GM12878 (cell line): ENCODE results near the gene SIM2.

ENCODE experiments used
- CBX3 ChIP-seq: fragments of 200-600 bp; sonication (generic); IDR thresholded peaks from 2 replicates; pipeline ENCODE4 v1.6.1; 2016; ENCODE audit warnings: low read depth, borderline replicate concordance
- CBX5 ChIP-seq: sonication (generic); IDR thresholded peaks from 2 replicates; pipeline ENCODE4 v1.6.1; 2016; ENCODE audit warnings: low read depth, moderate library complexity, mild to moderate bottlenecking, inconsistent platforms
- CEBPB ChIP-seq, 2 experiments: fragments of 150-350 bp in 1 of 2; IDR thresholded peaks; 2 replicates each; pipeline ENCODE4 v1.6.1; 2012 to 2014; ENCODE audit warnings: low read depth in 2 of 2, low read length in 2 of 2, borderline replicate concordance in 1 of 2, inconsistent platforms in 1 of 2
- CREB1 ChIP-seq: IDR thresholded peaks from 2 replicates; pipeline ENCODE4 v1.6.1; 2012; ENCODE audit warnings: low read depth, mild to moderate bottlenecking, inconsistent platforms
- EZH2 ChIP-seq: IDR thresholded peaks from 2 replicates; pipeline ENCODE4 v1.6.1; 2012; ENCODE audit warnings: low read depth, mild to moderate bottlenecking, control low read depth, inconsistent platforms, low read length, borderline replicate concordance; ENCODE audit not compliant: control insufficient read depth
- FOXK2 ChIP-seq: fragments of 450-650 bp; IDR thresholded peaks from 2 replicates; pipeline ENCODE4 v1.6.1; 2017; ENCODE audit warnings: mild to moderate bottlenecking, moderate library complexity
- GATAD2B ChIP-seq: fragments of 450-650 bp; conservative IDR thresholded peaks from 2 replicates; pipeline ENCODE4 v1.6.1; 2017; ENCODE audit warnings: low read depth, mild to moderate bottlenecking, moderate library complexity
- HDAC2 ChIP-seq: fragments of 200-600 bp; sonication (generic); IDR thresholded peaks from 2 replicates; pipeline ENCODE4 v1.6.1; 2017
- STAT3 ChIP-seq: IDR thresholded peaks from 2 replicates; pipeline ENCODE4 v1.6.1; 2011; ENCODE audit warnings: low read depth, low read length, improper control_type of control experiment
- TCF7 ChIP-seq: IDR thresholded peaks from 2 replicates; pipeline ENCODE4 v1.6.1; 2014; ENCODE audit warnings: antibody characterized with exemption, borderline replicate concordance
- ZZZ3 ChIP-seq: IDR thresholded peaks from 2 replicates; pipeline ENCODE4 v1.6.1; 2011; ENCODE audit warnings: low read depth; ENCODE audit not compliant: control insufficient read depth, insufficient read length
- TF ChIP-seq, protein P1 (sequence below): fragments of 450-650 bp; IDR thresholded peaks from 2 replicates; pipeline ENCODE4 v1.6.1; 2014; ENCODE audit warnings: mild to moderate bottlenecking
- TF ChIP-seq, protein P2 (sequence below), 3 experiments: IDR thresholded peaks in 2 of 3; conservative IDR thresholded peaks in 1 of 3; 2 replicates each; pipeline ENCODE4 v1.5.1; 2011; ENCODE audit warnings: low read depth in 3 of 3, low read length in 3 of 3, mild to moderate bottlenecking in 3 of 3, control low read depth in 2 of 3, moderate library complexity in 2 of 3, inconsistent platforms in 1 of 3, mixed read lengths in 1 of 3; ENCODE audit not compliant: control insufficient read depth in 2 of 3, insufficient read depth in 1 of 3; ENCODE audit errors: extremely low read depth in 1 of 3
- TF ChIP-seq, protein P3 (sequence below): IDR thresholded peaks from 2 replicates; pipeline ENCODE4 v1.6.1; 2011; ENCODE audit warnings: borderline replicate concordance, low read depth, mild to moderate bottlenecking, moderate library complexity, mixed read lengths, low read length; ENCODE audit not compliant: insufficient read depth; ENCODE audit errors: extremely low read length

DNA sequence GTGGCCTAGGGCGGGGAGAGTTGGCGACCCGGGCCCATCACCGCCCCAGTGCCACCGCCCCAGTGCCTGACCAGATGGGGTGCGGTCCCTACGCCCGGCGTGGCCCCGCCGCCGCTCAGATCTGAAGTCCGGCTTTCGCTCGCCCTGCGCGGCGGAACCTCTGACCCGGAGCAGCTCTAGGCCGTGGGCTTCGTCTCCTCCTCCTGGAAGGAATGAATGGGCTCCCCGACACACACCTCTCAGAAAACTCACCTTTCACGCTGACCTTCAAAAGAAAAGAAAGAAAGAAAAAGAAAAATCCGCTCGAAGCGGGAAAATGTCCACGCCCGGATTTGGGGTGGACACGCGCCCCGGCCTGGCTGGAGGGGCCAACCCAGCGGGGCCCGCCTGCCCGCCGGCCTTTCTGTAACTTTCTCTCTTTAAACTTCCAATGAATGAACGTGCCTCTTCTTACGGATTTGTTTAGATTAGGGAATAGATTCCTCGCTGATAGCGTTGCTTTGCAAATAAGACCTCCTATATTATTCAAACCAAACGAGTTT is 5.4 kb upstream of the SIM2 start:
- TF ChIP-seq, protein P1, sequence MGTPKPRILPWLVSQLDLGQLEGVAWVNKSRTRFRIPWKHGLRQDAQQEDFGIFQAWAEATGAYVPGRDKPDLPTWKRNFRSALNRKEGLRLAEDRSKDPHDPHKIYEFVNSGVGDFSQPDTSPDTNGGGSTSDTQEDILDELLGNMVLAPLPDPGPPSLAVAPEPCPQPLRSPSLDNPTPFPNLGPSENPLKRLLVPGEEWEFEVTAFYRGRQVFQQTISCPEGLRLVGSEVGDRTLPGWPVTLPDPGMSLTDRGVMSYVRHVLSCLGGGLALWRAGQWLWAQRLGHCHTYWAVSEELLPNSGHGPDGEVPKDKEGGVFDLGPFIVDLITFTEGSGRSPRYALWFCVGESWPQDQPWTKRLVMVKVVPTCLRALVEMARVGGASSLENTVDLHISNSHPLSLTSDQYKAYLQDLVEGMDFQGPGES = no peak
- TF ChIP-seq, protein P2, sequence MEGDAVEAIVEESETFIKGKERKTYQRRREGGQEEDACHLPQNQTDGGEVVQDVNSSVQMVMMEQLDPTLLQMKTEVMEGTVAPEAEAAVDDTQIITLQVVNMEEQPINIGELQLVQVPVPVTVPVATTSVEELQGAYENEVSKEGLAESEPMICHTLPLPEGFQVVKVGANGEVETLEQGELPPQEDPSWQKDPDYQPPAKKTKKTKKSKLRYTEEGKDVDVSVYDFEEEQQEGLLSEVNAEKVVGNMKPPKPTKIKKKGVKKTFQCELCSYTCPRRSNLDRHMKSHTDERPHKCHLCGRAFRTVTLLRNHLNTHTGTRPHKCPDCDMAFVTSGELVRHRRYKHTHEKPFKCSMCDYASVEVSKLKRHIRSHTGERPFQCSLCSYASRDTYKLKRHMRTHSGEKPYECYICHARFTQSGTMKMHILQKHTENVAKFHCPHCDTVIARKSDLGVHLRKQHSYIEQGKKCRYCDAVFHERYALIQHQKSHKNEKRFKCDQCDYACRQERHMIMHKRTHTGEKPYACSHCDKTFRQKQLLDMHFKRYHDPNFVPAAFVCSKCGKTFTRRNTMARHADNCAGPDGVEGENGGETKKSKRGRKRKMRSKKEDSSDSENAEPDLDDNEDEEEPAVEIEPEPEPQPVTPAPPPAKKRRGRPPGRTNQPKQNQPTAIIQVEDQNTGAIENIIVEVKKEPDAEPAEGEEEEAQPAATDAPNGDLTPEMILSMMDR (IDR thresholded peaks at IDR 0.05 in 2 of 3, conservative IDR thresholded peaks at IDR 0.05 in 1 of 3; ENCODE audit: control insufficient read depth in 2 of 3, extremely low read depth in 1 of 3, insufficient read depth in 1 of 3, low read depth in 3 of 3, low read length in 3 of 3) = no peak
- TF ChIP-seq GATAD2B (no peak), CEBPB (IDR thresholded peaks at IDR 0.05; ENCODE audit: borderline replicate concordance in 1 of 2, low read depth in 2 of 2, low read length in 2 of 2) (no peak), FOXK2 (no peak), CREB1 (no peak), HDAC2 (no peak), ZZZ3 (no peak), TCF7 (no peak), EZH2 (no peak), CBX5 (no peak), STAT3 (no peak), CBX3 (no peak)
- TF ChIP-seq, protein P3, sequence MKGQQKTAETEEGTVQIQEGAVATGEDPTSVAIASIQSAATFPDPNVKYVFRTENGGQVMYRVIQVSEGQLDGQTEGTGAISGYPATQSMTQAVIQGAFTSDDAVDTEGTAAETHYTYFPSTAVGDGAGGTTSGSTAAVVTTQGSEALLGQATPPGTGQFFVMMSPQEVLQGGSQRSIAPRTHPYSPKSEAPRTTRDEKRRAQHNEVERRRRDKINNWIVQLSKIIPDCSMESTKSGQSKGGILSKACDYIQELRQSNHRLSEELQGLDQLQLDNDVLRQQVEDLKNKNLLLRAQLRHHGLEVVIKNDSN = no peak
